ENCODE data around the gene SESTD1. TPM values are rescaled to one million over a fixed set of nuclear protein-coding genes. Genes with fewer than 3 reads are reported as not detected.

The SESTD1 gene
- total and polyA plus RNA-seq, 2 of the 13 experiments (the other 11 are each of a cell fraction or from before 2014, with no cell fraction given) = 74.4 to 101 TPM

DNA sequence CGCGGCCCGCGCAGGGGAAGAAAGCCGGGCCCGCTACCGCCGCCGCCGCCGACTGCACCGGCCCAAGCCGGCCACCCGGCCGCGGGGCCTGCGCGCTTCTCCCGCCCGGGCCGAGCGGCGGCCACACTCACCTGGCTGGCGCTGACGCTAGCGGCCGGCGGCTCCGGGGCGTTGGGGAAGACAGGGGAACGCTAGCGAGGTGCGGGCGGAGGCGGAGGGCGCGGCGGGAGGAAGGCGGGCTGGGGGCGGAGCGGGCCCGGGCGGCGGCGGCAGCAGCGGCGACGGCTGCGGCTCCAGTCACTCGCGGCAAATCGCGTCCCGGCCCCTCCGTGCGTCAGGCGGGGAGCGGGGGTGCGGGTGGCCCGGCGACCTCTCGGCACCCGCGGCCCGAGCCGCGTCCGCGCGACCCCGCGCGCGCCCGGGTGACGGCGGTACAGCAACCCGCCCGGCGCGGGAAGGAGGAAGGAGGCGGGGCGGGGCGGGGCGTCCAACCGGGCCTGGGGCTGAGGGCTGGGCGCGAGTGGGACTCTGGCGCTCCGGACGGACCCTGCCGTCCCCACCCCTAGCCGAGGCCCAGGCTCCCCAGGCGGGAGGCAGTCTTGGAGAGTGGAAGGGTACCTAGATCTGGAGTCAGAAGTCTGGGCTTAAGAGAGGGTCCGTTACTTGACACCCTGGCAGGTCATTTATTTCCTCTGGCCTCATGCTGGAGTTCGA lies at the start of gene SESTD1 (continued):
- TF ChIP-seq, protein P1, sequence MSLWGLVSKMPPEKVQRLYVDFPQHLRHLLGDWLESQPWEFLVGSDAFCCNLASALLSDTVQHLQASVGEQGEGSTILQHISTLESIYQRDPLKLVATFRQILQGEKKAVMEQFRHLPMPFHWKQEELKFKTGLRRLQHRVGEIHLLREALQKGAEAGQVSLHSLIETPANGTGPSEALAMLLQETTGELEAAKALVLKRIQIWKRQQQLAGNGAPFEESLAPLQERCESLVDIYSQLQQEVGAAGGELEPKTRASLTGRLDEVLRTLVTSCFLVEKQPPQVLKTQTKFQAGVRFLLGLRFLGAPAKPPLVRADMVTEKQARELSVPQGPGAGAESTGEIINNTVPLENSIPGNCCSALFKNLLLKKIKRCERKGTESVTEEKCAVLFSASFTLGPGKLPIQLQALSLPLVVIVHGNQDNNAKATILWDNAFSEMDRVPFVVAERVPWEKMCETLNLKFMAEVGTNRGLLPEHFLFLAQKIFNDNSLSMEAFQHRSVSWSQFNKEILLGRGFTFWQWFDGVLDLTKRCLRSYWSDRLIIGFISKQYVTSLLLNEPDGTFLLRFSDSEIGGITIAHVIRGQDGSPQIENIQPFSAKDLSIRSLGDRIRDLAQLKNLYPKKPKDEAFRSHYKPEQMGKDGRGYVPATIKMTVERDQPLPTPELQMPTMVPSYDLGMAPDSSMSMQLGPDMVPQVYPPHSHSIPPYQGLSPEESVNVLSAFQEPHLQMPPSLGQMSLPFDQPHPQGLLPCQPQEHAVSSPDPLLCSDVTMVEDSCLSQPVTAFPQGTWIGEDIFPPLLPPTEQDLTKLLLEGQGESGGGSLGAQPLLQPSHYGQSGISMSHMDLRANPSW (CRISPR knock-in tag; IDR thresholded peaks at IDR 0.05; ENCODE audit: borderline replicate concordance) = peak; percentile 31; the same call in 1 of the 2 replicates
- TF ChIP-seq, protein P2, sequence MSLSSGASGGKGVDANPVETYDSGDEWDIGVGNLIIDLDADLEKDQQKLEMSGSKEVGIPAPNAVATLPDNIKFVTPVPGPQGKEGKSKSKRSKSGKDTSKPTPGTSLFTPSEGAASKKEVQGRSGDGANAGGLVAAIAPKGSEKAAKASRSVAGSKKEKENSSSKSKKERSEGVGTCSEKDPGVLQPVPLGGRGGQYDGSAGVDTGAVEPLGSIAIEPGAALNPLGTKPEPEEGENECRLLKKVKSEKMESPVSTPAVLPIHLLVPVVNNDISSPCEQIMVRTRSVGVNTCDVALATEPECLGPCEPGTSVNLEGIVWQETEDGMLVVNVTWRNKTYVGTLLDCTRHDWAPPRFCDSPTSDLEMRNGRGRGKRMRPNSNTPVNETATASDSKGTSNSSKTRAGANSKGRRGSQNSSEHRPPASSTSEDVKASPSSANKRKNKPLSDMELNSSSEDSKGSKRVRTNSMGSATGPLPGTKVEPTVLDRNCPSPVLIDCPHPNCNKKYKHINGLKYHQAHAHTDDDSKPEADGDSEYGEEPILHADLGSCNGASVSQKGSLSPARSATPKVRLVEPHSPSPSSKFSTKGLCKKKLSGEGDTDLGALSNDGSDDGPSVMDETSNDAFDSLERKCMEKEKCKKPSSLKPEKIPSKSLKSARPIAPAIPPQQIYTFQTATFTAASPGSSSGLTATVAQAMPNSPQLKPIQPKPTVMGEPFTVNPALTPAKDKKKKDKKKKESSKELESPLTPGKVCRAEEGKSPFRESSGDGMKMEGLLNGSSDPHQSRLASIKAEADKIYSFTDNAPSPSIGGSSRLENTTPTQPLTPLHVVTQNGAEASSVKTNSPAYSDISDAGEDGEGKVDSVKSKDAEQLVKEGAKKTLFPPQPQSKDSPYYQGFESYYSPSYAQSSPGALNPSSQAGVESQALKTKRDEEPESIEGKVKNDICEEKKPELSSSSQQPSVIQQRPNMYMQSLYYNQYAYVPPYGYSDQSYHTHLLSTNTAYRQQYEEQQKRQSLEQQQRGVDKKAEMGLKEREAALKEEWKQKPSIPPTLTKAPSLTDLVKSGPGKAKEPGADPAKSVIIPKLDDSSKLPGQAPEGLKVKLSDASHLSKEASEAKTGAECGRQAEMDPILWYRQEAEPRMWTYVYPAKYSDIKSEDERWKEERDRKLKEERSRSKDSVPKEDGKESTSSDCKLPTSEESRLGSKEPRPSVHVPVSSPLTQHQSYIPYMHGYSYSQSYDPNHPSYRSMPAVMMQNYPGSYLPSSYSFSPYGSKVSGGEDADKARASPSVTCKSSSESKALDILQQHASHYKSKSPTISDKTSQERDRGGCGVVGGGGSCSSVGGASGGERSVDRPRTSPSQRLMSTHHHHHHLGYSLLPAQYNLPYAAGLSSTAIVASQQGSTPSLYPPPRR (CRISPR knock-in tag; IDR thresholded peaks at IDR 0.05; ENCODE audit: borderline replicate concordance) = peak; percentile 34; the same call in 1 of the 2 replicates
- TF ChIP-seq GABPB1 (CRISPR knock-in tag; IDR thresholded peaks at IDR 0.05) (peak; percentile 72), KMT2B (CRISPR knock-in tag; IDR thresholded peaks at IDR 0.05) (peak; percentile 57), ZSCAN21 (CRISPR knock-in tag; IDR thresholded peaks at IDR 0.05; ENCODE audit: borderline replicate concordance) (peak; percentile 79; the same call in 1 of the 2 replicates), ZNF230 (CRISPR knock-in tag; IDR thresholded peaks at IDR 0.05) (0 out of 2 replicates have a peak, but pooled peaks have one; percentile 32), TSC22D2 (CRISPR knock-in tag; IDR thresholded peaks at IDR 0.05; ENCODE audit: borderline replicate concordance) (no peak), TARDBP (CRISPR knock-in tag; IDR thresholded peaks at IDR 0.05) (peak; percentile 60; the same call in 1 of the 2 replicates)
- TF ChIP-seq, protein P3, sequence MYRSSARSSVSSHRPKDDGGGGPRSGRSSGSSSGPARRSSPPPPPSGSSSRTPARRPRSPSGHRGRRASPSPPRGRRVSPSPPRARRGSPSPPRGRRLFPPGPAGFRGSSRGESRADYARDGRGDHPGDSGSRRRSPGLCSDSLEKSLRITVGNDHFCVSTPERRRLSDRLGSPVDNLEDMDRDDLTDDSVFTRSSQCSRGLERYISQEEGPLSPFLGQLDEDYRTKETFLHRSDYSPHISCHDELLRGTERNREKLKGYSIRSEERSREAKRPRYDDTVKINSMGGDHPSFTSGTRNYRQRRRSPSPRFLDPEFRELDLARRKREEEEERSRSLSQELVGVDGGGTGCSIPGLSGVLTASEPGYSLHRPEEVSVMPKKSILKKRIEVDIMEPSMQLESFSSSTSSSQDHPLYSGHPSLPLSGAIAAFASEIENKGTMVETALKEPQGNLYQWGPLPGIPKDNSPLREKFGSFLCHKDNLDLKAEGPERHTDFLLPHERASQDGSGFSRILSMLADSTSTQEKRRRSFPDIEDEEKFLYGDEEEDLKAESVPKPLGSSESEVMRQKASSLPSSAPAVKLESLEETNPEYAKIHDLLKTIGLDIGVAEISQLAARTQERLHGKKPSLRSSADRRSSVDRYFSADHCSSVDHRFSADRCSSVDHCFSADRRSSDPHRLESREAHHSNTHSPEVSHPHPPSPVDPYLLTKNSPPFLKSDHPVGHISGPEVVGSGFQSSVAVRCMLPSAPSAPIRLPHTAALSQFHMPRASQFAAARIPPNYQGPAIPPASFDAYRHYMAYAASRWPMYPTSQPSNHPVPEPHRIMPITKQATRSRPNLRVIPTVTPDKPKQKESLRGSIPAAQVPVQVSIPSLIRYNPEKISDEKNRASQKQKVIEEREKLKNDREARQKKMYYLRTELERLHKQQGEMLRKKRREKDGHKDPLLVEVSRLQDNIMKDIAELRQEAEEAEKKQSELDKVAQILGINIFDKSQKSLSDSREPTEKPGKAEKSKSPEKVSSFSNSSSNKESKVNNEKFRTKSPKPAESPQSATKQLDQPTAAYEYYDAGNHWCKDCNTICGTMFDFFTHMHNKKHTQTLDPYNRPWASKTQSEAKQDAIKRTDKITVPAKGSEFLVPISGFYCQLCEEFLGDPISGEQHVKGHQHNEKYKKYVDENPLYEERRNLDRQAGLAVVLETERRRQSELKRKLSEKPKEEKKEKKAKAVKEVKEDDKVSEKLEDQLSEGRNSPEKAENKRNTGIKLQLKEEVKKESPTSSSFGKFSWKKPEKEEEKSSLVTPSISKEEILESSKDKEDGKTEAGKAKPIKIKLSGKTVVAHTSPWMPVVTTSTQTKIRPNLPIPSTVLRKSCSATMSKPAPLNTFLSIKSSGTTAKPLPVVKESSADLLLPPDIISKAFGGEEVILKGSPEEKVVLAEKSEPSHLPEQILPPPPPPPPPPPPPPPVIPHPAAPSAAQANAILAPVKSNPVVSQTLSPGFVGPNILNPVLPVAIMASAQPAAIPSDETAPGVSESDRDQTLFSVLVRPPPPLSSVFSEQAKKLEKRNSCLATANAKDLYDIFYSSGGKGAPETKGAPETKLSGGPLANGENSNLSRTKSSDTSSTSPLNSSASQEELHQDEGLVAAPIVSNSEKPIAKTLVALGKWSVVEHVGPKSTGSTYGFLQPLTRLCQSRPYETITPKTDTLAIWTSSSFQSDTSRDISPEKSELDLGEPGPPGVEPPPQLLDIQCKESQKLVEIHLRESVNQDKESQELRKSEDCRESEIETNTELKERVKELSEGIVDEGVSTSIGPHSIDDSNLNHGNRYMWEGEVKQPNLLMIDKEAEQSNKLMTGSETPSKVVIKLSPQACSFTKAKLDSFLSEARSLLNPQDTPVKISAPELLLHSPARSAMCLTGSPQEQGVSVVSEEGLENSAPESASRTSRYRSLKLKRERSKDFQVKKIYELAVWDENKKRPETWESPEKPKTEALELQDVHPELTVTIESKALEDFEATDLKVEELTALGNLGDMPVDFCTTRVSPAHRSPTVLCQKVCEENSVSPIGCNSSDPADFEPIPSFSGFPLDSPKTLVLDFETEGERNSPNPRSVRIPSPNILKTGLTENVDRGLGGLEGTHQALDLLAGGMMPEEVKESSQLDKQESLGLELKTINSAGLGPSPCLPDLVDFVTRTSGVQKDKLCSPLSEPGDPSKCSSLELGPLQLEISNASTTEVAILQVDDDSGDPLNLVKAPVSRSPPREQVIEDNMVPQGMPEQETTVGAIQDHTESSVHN (CRISPR knock-in tag; IDR thresholded peaks at IDR 0.05) = peak; percentile 75; the same call in 1 of the 2 replicates
- TF ChIP-seq, protein P4, sequence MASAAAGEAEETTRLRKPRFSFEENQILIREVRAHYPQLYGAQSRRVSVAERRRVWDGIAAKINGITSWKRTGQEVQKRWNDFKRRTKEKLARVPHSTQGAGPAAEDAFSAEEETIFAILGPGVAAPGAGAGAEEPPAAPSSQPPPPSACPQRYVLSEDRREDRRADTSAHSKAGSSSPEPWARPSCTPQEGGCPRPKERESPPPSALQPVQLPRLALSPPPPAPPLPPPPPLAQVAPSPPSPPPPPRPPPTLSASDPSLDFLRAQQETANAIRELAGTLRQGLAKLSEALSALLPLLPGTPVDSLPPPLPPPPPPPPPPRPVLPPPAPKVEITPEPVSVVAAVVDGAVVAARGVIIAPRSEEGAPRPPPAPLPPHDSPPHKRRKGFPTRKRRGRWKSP (CRISPR knock-in tag; IDR thresholded peaks at IDR 0.05) = peak; percentile 91; the same call in 1 of the 2 replicates

Measured in HepG2 (cell line).